ENCODE results near the gene CES2. TPM values are rescaled to one million over a fixed set of nuclear protein-coding genes. Genes with fewer than 3 reads are reported as not detected.

CES2 gene
- total and polyA plus RNA-seq, 3 experiments from 2014 or later = 23.5 to 26.6 (median 23.8) TPM

- no peaks in the 10 kb centered on the region for H3K36me3 Mint-ChIP-seq
- no peaks in the 10 kb centered on the region for H3K27me3 ChIP-seq (ENCODE audit: insufficient read depth, low read length, poor library complexity, severe bottlenecking)
- no peaks in the 10 kb centered on the region for H3K9me3 ChIP-seq (ENCODE audit: low read length)
- H3K4me1 ChIP-seq (ENCODE audit: insufficient read depth, low read length) = no peaks in the 10 kb centered on the region
- H3K27ac Mint-ChIP-seq = peak overlapping the region in 3 of 8 donors; percentile 4 to 78 (median 61)
- no peaks in the 10 kb centered on the region for H3K9me3 Mint-ChIP-seq
- DNase-seq = no peak
- POLR2A ChIA-PET = interaction anchor here (0.5 kb wide), 1 partner anchor 178 kb away, joined by 8 read pairs; no protein-coding TSS in a partner anchor
- H3K36me3 ChIP-seq (ENCODE audit: insufficient read depth, low read length) = no peaks in the 10 kb centered on the region
- H3K4me3 ChIP-seq (ENCODE audit: low read length) = peak overlapping the region; percentile 37
- H3K4me1 Mint-ChIP-seq = peaks cover 7 to 16% (median 13%) of the 10 kb centered on the region in 3 donors
- peaks cover 2 to 5% of the 10 kb centered on the region in 2 donors for H3K27me3 Mint-ChIP-seq
- CTCF ChIA-PET = interaction anchor here (1.0 to 6.6 kb wide), 7 partner anchors 9 to 441 kb away, joined by 3 to 56 read pairs (median 4); partner anchors contain the start of genes B3GNT9, FBXL8, TRADD and ZDHHC1
- H3K4me3 Mint-ChIP-seq = peak overlapping the region; percentile 70 to 89 (median 84)
- H3K27ac ChIP-seq (ENCODE audit: low read depth, low read length) = no peak overlapping the region
Measured at GRCh38 chr16:66975302-66975893, 40.1 kb downstream of the CES2 start.

DNA sequence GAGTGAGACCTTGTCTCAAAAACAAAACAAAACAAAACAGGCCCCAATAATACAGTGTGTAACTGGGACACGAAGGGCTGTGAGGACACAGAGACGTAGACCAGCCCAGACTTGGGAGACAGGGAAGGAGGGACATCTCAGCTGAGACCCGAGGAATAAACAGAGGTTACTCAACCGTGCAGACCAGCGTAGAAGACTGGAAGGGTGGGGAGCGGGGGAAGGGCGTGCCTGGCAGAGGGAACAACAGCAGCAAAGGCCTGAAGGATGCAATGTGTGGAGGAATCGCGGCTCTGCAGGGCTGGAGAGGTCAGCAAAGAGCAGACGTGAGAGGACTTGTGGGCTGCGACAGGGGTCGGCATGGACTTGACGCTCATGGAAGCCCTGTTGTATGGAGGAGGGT lies 41.4 kb downstream of the CES2 start:
- no peak for DNase-seq
- Mint-ChIP-seq H3K4me1 (peaks cover 7 to 16% (median 13%) of the 10 kb centered on the region in 3 donors), H3K27ac (no peak overlapping the region), H3K9me3 (no peaks in the 10 kb centered on the region), H3K36me3 (no peaks in the 10 kb centered on the region), H3K27me3 (peaks cover 2 to 5% of the 10 kb centered on the region in 2 donors), H3K4me3 (peak overlapping the region in 1 of 7 donors; percentile 75)
- Histone ChIP-seq H3K27me3 (ENCODE audit: insufficient read depth, low read length, poor library complexity, severe bottlenecking) (no peaks in the 10 kb centered on the region), H3K9me3 (ENCODE audit: low read length) (no peaks in the 10 kb centered on the region), H3K4me1 (ENCODE audit: insufficient read depth, low read length) (no peaks in the 10 kb centered on the region), H3K27ac (ENCODE audit: low read depth, low read length) (no peak overlapping the region), H3K36me3 (ENCODE audit: insufficient read depth, low read length) (no peaks in the 10 kb centered on the region), H3K4me3 (ENCODE audit: low read length) (no peak overlapping the region)
- POLR2A ChIA-PET = no interaction called here
- CTCF ChIA-PET = interaction anchor here (0.7 to 6.6 kb wide), 11 partner anchors 17 to 544 kb away, joined by 3 to 56 read pairs (median 4); partner anchors contain the start of genes B3GNT9, FBXL8 and TRADD

GRCh38 chr16:66977341-66978113 lies 42.2 kb downstream of the CES2 start:
- Mint-ChIP-seq H3K4me3 (no peak overlapping the region), H3K27ac (peak overlapping the region in 1 of 8 donors; percentile 58), H3K27me3 (peaks cover 2 to 5% of the 10 kb centered on the region in 2 donors), H3K9me3 (no peaks in the 10 kb centered on the region), H3K36me3 (no peaks in the 10 kb centered on the region), H3K4me1 (peaks cover 7 to 22% (median 19%) of the 10 kb centered on the region in 3 donors)
- Histone ChIP-seq H3K27ac (ENCODE audit: low read depth, low read length) (no peak overlapping the region), H3K4me1 (ENCODE audit: insufficient read depth, low read length) (no peaks in the 10 kb centered on the region), H3K36me3 (ENCODE audit: insufficient read depth, low read length) (no peaks in the 10 kb centered on the region), H3K27me3 (ENCODE audit: insufficient read depth, low read length, poor library complexity, severe bottlenecking) (no peaks in the 10 kb centered on the region), H3K4me3 (ENCODE audit: low read length) (no peak overlapping the region), H3K9me3 (ENCODE audit: low read length) (no peaks in the 10 kb centered on the region)
- ChIA-PET CTCF (interaction anchor here (0.7 to 6.6 kb wide), 14 partner anchors 15 to 208 kb away, joined by 3 to 56 read pairs (median 4); partner anchors contain the start of gene B3GNT9), POLR2A (no interaction called here)
- DNase-seq = peak; percentile 75 to 89 (median 81)

GRCh38 chr16:66979011-66979717 lies 43.8 kb downstream of the CES2 start:
- peaks cover 9% of the 10 kb centered on the region for H3K4me1 ChIP-seq (ENCODE audit: insufficient read depth, low read length)
- ChIA-PET CTCF (interaction anchor here (1.0 to 6.6 kb wide), 8 partner anchors 15 to 206 kb away, joined by 3 to 56 read pairs (median 4); partner anchors contain the start of gene B3GNT9), POLR2A (interaction anchor here (1.4 kb wide), 1 partner anchor 172 kb away, joined by 4 read pairs; no protein-coding TSS in a partner anchor)
- no peaks in the 10 kb centered on the region for H3K9me3 ChIP-seq (ENCODE audit: low read length)
- Mint-ChIP-seq H3K36me3 (no peaks in the 10 kb centered on the region), H3K27ac (peak overlapping the region in 1 of 8 donors; percentile 82), H3K27me3 (peaks cover 2 to 5% of the 10 kb centered on the region in 2 donors), H3K9me3 (no peaks in the 10 kb centered on the region), H3K4me1 (peaks cover 12 to 30% (median 26%) of the 10 kb centered on the region in 3 donors), H3K4me3 (no peak overlapping the region)
- H3K27ac ChIP-seq (ENCODE audit: low read depth, low read length) = no peak overlapping the region
- H3K36me3 ChIP-seq (ENCODE audit: insufficient read depth, low read length) = no peaks in the 10 kb centered on the region
- no peaks in the 10 kb centered on the region for H3K27me3 ChIP-seq (ENCODE audit: insufficient read depth, low read length, poor library complexity, severe bottlenecking)
- H3K4me3 ChIP-seq (ENCODE audit: low read length) = no peak overlapping the region
- no peak for DNase-seq

- H3K27me3 ChIP-seq (ENCODE audit: insufficient read depth, low read length, poor library complexity, severe bottlenecking) = no peaks in the 10 kb centered on the region
- CTCF ChIA-PET = interaction anchor here (1.0 to 4.3 kb wide), 3 partner anchors 22 to 202 kb away, joined by 3 to 18 read pairs (median 8); partner anchors contain the start of gene CES3
- Mint-ChIP-seq H3K9me3 (no peaks in the 10 kb centered on the region), H3K36me3 (no peaks in the 10 kb centered on the region), H3K27ac (no peak overlapping the region), H3K4me1 (peaks cover 14 to 29% (median 26%) of the 10 kb centered on the region in 3 donors), H3K4me3 (no peak overlapping the region), H3K27me3 (no peaks in the 10 kb centered on the region)
- POLR2A ChIA-PET = interaction anchor here (0.6 kb wide), 1 partner anchor 238 kb away, joined by 3 read pairs; no protein-coding TSS in a partner anchor
- no peak overlapping the region for H3K4me3 ChIP-seq (ENCODE audit: low read length)
- DNase-seq = no peak
- no peaks in the 10 kb centered on the region for H3K36me3 ChIP-seq (ENCODE audit: insufficient read depth, low read length)
- H3K9me3 ChIP-seq (ENCODE audit: low read length) = no peaks in the 10 kb centered on the region
- peaks cover 24% of the 10 kb centered on the region for H3K4me1 ChIP-seq (ENCODE audit: insufficient read depth, low read length)
- no peak overlapping the region for H3K27ac ChIP-seq (ENCODE audit: low read depth, low read length)
Measured at GRCh38 chr16:66983033-66983432, 47.7 kb downstream of the CES2 start.

GRCh38 chr16:66984892-66985311 lies 49.6 kb downstream of the CES2 start:
- H3K9me3 Mint-ChIP-seq = no peaks in the 10 kb centered on the region
- no peaks in the 10 kb centered on the region for H3K36me3 ChIP-seq (ENCODE audit: insufficient read depth, low read length)
- no peak overlapping the region for H3K27ac ChIP-seq (ENCODE audit: low read depth, low read length)
- no peaks in the 10 kb centered on the region for H3K27me3 ChIP-seq (ENCODE audit: insufficient read depth, low read length, poor library complexity, severe bottlenecking)
- H3K9me3 ChIP-seq (ENCODE audit: low read length) = no peaks in the 10 kb centered on the region
- peak overlapping the region in 1 of 7 donors; percentile 23 for H3K4me3 Mint-ChIP-seq
- H3K36me3 Mint-ChIP-seq = no peaks in the 10 kb centered on the region
- H3K4me3 ChIP-seq (ENCODE audit: low read length) = no peak overlapping the region
- H3K27me3 Mint-ChIP-seq = no peaks in the 10 kb centered on the region
- H3K27ac Mint-ChIP-seq = peak overlapping the region; percentile 35 to 93 (median 88)
- ChIA-PET POLR2A (no interaction called here), CTCF (interaction anchor here (1.1 to 4.3 kb wide), 2 partner anchors 170 to 200 kb away, joined by 3 to 18 read pairs; no protein-coding TSS in a partner anchor)
- H3K4me1 ChIP-seq (ENCODE audit: insufficient read depth, low read length) = peaks cover 24% of the 10 kb centered on the region
- DNase-seq = no peak
- H3K4me1 Mint-ChIP-seq = peaks cover 14 to 29% (median 26%) of the 10 kb centered on the region in 3 donors

- Mint-ChIP-seq H3K36me3 (no peaks in the 10 kb centered on the region), H3K27ac (no peak overlapping the region), H3K4me1 (peaks cover 14 to 29% (median 26%) of the 10 kb centered on the region in 3 donors), H3K4me3 (no peak overlapping the region), H3K9me3 (no peaks in the 10 kb centered on the region), H3K27me3 (no peaks in the 10 kb centered on the region)
- DNase-seq = no peak
- Histone ChIP-seq H3K27me3 (ENCODE audit: insufficient read depth, low read length, poor library complexity, severe bottlenecking) (no peaks in the 10 kb centered on the region), H3K9me3 (ENCODE audit: low read length) (no peaks in the 10 kb centered on the region), H3K36me3 (ENCODE audit: insufficient read depth, low read length) (no peaks in the 10 kb centered on the region), H3K27ac (ENCODE audit: low read depth, low read length) (no peak overlapping the region), H3K4me1 (ENCODE audit: insufficient read depth, low read length) (peaks cover 24% of the 10 kb centered on the region), H3K4me3 (ENCODE audit: low read length) (no peak overlapping the region)
- CTCF ChIA-PET = interaction anchor here (4.3 kb wide), 1 partner anchor 198 kb away, joined by 18 read pairs; no protein-coding TSS in a partner anchor
- POLR2A ChIA-PET = no interaction called here
Measured at GRCh38 chr16:66986559-66986958, 51.2 kb downstream of the CES2 start.

All from CD8-positive, alpha-beta memory T cell (primary cell).